HG03460 (cell line): ENCODE data around the gene CEMP1.
"Not testable (repeated sequence)": the region's sequence is repeated elsewhere in the genome, so short reads cannot be mapped to it uniquely, and the experiment has no call there.

Experiments
- ATAC-seq: cut with Tn5 transposase; IDR thresholded peaks from one replicate; pipeline ENCODE4 v1.9.1; 2021; ENCODE audit not compliant: unreplicated experiment

CEMP1 gene

GRCh38 chr16:2537451-2538379 is 6.5 kb upstream of the CEMP1 start, which contains the start of gene PDPK1:
PDPK1 (plus strand) TSS chr16:2538021; CDS start chr16:2538113, 92 bp downstream.
- ATAC-seq = peak; percentile 64

- no peak for ATAC-seq
Measured at GRCh38 chr16:2535625-2536013, 4.4 kb upstream of the CEMP1 start.

DNA sequence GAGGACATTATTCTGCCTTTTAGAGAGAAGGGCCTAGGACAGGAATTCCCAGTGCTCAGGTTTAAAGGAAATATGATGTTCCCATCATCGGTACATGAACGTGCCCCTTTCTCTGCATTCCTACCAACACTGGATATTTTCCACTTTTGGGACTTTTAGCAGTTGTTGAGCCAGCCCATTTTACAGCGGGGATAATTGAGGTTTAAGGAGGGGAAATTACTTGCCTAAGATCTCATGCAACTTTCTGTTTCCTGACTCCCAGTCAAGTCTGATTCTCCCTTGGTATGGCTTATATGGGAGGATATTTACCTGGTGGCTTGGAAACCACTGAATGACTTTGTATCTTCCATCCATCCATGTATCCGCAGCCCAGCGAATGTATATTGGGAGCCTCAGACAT is 3.1 kb upstream of the CEMP1 start:
- not testable (repeated sequence) for ATAC-seq

DNA sequence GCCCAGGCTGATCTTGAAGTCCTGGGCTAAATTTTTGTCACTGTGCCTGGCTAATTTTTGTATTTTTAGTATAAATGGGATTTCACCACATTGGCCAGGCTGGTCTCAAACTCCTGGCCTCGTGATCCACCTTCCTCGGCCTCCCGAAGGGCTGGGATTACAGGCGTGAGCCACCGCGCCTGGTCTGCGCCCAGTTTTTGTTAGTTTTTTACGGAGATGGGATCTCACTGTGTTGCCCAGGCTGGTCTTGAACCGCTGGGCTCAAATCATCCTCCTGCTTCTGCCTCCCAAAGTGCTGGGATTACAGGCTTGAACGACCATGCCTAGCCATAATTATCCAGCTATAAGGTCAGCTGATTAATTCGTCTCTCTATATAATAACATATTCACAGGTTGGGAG is 2.7 kb upstream of the CEMP1 start:
- ATAC-seq = no peak

- not testable (repeated sequence) for ATAC-seq
Measured at GRCh38 chr16:2533142-2533755, 2.0 kb upstream of the CEMP1 start.

DNA sequence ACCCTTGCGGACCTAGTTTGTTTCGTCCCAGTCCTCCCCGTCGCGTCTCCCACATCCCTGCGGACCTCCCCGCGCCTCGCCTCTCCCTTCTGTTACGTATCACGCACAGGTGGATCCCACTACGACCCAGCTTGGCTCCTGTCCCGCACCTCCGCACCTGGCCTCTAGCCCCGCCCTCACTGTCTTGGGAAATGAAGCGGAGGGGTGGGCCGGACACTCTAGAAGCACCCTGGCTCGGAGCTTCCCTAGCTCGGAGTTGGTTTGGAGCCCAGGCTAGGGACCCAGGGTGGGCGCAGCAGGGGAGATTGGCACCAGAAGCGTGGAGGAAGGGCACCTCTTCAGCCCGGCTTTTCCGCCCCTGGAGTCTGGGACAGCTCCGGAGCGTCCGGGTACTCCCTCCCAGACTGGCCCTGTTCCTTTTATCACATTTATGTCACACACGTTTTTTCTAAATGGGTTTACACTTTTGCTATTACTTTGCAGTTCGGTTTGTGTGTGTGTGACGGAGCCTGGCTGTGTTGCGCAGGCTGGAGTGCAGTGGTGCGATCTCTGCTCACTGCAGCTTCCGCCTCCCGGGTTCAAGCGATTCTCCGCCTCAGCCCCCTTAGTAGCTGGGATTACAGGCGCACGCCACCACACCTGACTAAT is 1.4 kb upstream of the CEMP1 start:
- ATAC-seq = no peak

DNA sequence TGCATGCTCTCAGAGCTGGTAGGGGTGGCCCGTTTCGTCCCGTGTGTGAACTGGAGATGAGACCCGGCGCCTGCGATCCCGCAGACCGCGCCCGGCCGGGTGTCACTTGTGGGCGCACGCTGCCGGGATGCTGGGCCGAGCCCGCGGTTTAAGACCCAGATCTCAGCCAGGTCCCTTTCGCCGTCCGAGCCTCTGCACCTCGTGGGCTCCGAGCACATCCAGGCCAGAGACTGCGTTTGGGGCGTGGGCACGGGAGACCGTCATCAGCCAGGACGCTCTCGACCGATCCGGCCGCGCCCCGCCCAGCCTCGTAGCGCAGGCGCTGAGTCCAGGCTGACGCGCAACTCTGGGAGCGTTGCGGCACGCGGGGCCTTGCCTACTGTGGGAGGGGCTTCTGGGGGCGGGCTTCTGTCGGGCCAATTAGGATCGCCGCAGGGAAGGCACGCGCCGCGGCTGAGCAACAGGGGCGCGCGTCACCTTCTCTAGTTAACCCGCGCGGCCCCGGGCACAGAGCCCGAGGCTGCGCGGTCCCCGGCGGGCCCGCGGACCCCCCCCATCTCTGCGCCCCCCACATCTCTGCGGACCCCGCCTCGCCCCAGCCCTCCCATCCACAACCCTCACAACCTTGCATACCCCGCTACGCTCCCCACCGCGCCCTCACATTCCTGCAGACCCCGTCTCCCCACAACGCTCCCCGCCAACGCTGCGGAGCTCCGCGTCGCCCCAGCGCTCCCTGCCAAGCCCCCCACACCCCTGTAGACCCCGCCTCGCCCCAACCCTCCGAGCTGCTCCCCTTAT is 687 bp upstream of the CEMP1 start:
- peak; percentile 79 for ATAC-seq

- ATAC-seq = no peak
Measured at GRCh38 chr16:2530629-2531318, 434 bp downstream of the CEMP1 start.

DNA sequence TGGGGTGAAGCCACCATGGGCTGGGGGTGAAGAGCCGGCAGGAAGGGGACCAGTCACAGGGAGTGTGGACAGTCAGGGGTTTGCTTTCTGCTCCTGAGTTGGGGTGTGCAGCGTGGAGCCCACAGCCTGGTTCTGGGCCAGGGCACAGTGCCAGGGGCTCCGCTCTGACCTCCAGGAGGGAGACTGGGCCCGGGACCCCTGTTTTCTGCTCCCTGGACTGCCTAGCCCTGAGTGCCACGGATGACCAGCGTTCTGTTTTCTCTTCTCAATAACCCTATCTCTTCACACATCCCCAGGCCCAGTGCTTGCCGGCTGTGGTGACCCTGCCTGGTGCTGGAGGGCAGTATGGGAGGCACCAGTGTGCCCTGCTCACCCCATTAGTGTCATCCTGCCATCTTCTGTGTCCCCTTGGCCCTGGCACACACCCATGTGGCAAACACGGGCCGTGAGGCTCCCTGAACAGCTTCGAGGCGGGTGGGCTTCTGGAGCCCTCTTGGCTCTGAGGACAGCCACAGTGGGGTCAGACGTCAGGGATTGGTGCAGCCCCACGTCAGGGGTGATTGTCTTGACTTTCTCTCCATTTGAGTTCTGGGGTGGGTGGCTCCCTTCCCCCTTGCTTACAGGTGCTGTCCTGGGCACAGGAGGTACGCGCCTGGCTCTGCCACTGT is 1.1 kb downstream of the CEMP1 start:
- no peak for ATAC-seq

- no peak for ATAC-seq
Measured at GRCh38 chr16:2529061-2529931, 1.9 kb downstream of the CEMP1 start.

DNA sequence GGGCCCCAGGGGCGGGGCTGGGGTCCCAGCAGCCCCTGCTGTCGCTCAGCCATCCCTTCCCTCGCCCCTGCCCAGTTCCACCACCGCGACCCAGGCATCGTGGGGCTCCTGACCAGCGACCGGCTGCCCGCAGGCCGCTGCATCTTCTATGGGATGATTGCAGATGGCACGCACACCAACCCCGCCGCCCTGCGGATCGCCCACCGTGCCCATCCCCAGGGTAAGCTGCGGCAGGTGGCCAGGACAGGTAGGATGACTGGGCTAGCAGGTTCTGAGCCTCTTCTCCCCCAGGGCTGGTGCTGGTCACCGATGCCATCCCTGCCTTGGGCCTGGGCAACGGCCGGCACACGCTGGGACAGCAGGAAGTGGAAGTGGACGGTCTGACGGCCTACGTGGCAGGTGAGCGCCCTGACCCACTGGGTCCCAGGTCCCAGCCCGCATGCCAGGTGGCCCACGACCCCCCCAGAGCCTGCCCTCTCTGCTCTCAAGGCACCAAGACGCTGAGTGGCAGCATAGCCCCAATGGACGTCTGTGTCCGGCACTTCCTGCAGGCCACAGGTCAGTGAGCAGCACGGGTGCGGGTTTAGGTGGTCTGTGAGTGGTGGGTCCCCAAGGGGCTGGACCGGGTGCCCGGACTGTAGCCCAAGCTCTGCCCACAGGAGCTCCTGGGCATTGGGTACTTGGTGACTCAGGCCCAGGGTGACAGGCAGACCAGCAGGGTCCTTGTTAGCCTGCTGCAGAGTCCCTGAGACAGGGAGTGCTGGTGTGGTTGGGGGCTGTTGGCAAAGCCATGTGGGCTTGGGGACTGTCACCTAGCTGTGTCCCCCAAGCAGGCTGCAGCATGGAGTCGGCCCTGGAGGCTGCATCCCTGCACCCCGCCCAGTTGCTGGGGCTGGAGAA is 2.8 kb downstream of the CEMP1 start:
- ATAC-seq = no peak

DNA sequence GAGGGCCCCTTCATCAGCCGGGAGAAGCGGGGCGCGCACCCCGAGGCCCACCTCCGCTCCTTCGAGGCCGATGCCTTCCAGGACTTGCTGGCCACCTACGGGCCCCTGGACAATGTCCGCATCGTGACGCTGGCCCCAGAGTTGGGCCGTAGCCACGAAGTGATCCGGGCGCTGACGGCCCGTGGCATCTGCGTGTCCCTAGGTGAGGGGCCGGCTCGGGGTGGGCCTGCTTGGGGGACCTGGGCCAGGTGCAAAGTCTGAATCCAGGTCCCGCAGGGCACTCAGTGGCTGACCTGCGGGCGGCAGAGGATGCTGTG is 3.5 kb downstream of the CEMP1 start:
- no peak for ATAC-seq

DNA sequence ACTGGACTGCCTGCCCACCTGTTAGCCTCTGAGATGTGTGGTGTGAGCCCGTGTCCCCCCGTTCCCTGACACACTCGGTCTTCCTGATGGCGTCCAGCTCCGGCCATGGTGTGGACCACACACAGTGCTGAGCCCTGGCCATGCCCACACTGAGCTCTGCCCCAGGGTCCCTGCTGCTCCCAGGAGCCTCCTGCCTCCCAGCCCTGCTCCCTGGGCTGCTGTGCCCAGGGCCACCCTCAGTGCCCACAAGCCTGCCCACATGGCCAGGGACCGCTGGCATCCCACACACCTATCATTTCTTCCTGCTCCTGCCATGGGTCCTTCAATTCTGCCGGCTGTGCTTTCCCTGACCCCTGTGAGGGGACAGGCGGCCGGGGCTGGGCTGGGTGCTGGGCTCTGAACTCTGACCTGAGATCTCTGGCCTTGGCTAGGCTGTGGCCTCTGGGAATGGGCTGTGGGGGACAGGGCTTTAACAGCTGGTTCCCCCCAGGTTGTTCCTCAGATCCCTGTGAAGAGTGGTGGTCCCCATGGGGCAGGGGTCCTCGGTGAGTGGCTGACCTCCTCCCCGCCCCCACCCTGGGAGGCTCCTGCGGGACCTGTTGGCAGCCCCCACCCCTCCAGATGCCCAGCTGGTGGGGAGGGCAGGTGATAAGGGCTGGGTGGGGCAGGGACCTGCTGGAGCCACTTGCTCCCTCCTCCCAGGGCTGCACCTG is 4.0 kb downstream of the CEMP1 start:
- ATAC-seq = no peak

DNA sequence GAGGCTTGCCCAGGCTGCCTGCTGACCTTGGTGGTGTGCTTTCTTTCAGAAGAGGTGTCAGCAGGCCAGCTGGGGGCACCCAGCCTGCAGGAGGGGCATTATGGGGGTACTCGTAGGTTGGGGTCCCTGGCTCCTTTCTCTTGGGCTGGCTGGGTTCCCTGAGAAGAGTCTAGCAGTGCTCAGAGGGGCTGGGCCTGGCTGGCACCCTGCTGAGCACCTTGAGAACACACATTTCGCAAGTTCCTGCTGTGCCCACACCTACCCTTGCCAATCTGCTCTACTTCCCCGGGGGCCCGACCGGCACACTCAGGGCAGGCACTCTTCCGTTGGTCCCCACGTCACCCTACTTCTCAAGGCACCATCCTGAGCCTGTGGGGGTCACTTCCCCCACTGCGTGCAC is 5.1 kb downstream of the CEMP1 start:
- no peak for ATAC-seq

GRCh38 chr16:2524339-2524938 is 6.8 kb downstream of the CEMP1 start:
- no peak for ATAC-seq

GRCh38 chr16:2523801-2524231 is 7.4 kb downstream of the CEMP1 start:
- ATAC-seq = no peak
